Cardiac muscle cell (in vitro differentiated cells and primary cell): Measurements from ENCODE around the gene EMSY. TPM values are rescaled to one million over a fixed set of nuclear protein-coding genes. Genes with fewer than 3 reads are reported as not detected.

Experiments used
- DNase-seq, 2 donors: peaks; one replicate each; pipeline versions ENCODE4 v3.0.0 to v3.0.0-alpha.2; 2010 to 2017; ENCODE audit warnings: low read depth in 1 of 2, low spot score in 1 of 2
- H3K27ac ChIP-seq: fragments of 200-600 bp; sonication (generic); 2 replicates; pipeline ENCODE4 v1.5.1; 2016
- H3K27me3 ChIP-seq: fragments of 200-600 bp; sonication (generic); 2 replicates; pipeline ENCODE4 v1.6.0; 2016; ENCODE audit warnings: control low read depth
- H3K36me3 ChIP-seq: fragments of 200-600 bp; sonication (generic); 2 replicates; pipeline ENCODE4 v1.5.1; 2016; ENCODE audit warnings: control low read depth
- H3K4me1 ChIP-seq: fragments of 200-600 bp; sonication (generic); 2 replicates; pipeline ENCODE4 v1.8.1; 2017; ENCODE audit warnings: low read depth, mild to moderate bottlenecking, mixed run types
- H3K4me3 ChIP-seq: fragments of 200-600 bp; sonication (generic); 2 replicates; pipeline ENCODE4 v1.5.1; 2016; ENCODE audit warnings: mild to moderate bottlenecking
- H3K9me3 ChIP-seq: fragments of 200-600 bp; sonication (generic); 2 replicates; pipeline ENCODE4 v1.5.1; 2017; ENCODE audit warnings: low read depth, mild to moderate bottlenecking, control low read depth
- CTCF ChIP-seq: IDR thresholded peaks from 2 replicates; pipeline ENCODE4 v1.5.1; 2012; ENCODE audit warnings: low read depth, mild to moderate bottlenecking, low read length
- polyA plus RNA-seq: library from polyadenylated mRNA; unstranded; fragments of >200 nt; fragmentation: Nextera tagmentation; extraction: Ambion mirVana; gene quantifications from 2 replicates; pipeline ENCODE4 v1.2.1, GENCODE V29; 2016
- total RNA-seq: library from RNA; depleted of rRNA; stranded (reverse); fragments of >200 nt; gene quantifications from 2 replicates; pipeline ENCODE4 v1.2.3, GENCODE V29; 2016

Gene EMSY
- total and polyA plus RNA-seq, 2 experiments from 2014 or later, result 16.2 to 74.4 TPM

GRCh38 chr11:76561245-76561644 is 116.4 kb downstream of the EMSY start:
- no peaks in the 10 kb centered on the region for H3K36me3 ChIP-seq
- H3K27me3 ChIP-seq, result no peaks in the 10 kb centered on the region
- H3K27ac ChIP-seq, result no peak overlapping the region
- no peaks in the 10 kb centered on the region for H3K9me3 ChIP-seq
- no peaks in the 10 kb centered on the region for H3K4me1 ChIP-seq
- no peak overlapping the region for H3K4me3 ChIP-seq
- no peak for TF ChIP-seq CTCF
- DNase-seq, result no peak

GRCh38 chr11:76562541-76562940 is 117.7 kb downstream of the EMSY start:
- H3K4me3 ChIP-seq, result no peak overlapping the region
- H3K27me3 ChIP-seq, result no peaks in the 10 kb centered on the region
- H3K27ac ChIP-seq, result no peak overlapping the region
- H3K4me1 ChIP-seq, result no peaks in the 10 kb centered on the region
- no peak for TF ChIP-seq CTCF
- DNase-seq, result no peak
- no peaks in the 10 kb centered on the region for H3K36me3 ChIP-seq
- H3K9me3 ChIP-seq, result no peaks in the 10 kb centered on the region

- peak in 1 of 2 donors; percentile 21 for DNase-seq
- no peak for TF ChIP-seq CTCF
- no peaks in the 10 kb centered on the region for H3K9me3 ChIP-seq
Measured at GRCh38 chr11:76564364-76564763, 119.5 kb downstream of the EMSY start.

GRCh38 chr11:76566811-76567210 is 122.0 kb downstream of the EMSY start:
- H3K27ac ChIP-seq, result no peak overlapping the region
- H3K4me1 ChIP-seq, result peaks cover 6% of the 10 kb centered on the region
- no peak for DNase-seq
- no peaks in the 10 kb centered on the region for H3K9me3 ChIP-seq
- H3K27me3 ChIP-seq, result no peaks in the 10 kb centered on the region
- no peak for TF ChIP-seq CTCF
- no peaks in the 10 kb centered on the region for H3K36me3 ChIP-seq
- H3K4me3 ChIP-seq, result no peak overlapping the region

More at GRCh38 chr11:76564364-76564763, 119.5 kb downstream of the EMSY start:
- no peak overlapping the region for H3K4me3 ChIP-seq
- no peaks in the 10 kb centered on the region for H3K27me3 ChIP-seq
- H3K36me3 ChIP-seq, result no peaks in the 10 kb centered on the region
- H3K4me1 ChIP-seq, result no peaks in the 10 kb centered on the region
- H3K27ac ChIP-seq, result no peak overlapping the region

- peaks cover 7% of the 10 kb centered on the region for H3K4me1 ChIP-seq
- no peak overlapping the region for H3K27ac ChIP-seq
- H3K27me3 ChIP-seq, result no peaks in the 10 kb centered on the region
- TF ChIP-seq CTCF, result no peak
- H3K36me3 ChIP-seq, result no peaks in the 10 kb centered on the region
- H3K4me3 ChIP-seq, result no peak overlapping the region
- no peaks in the 10 kb centered on the region for H3K9me3 ChIP-seq
- DNase-seq, result no peak
Measured at GRCh38 chr11:76567261-76567660, 122.4 kb downstream of the EMSY start.

GRCh38 chr11:76568139-76568538 is 123.3 kb downstream of the EMSY start:
- Histone ChIP-seq H3K27ac (no peak overlapping the region), H3K27me3 (no peaks in the 10 kb centered on the region), H3K9me3 (no peaks in the 10 kb centered on the region), H3K4me3 (no peak overlapping the region), H3K36me3 (no peaks in the 10 kb centered on the region), H3K4me1 (peaks cover 7% of the 10 kb centered on the region)
- no peak for DNase-seq
- no peak for TF ChIP-seq CTCF
